ENCODE measurements around the gene GPX7.

Gene GPX7

DNA sequence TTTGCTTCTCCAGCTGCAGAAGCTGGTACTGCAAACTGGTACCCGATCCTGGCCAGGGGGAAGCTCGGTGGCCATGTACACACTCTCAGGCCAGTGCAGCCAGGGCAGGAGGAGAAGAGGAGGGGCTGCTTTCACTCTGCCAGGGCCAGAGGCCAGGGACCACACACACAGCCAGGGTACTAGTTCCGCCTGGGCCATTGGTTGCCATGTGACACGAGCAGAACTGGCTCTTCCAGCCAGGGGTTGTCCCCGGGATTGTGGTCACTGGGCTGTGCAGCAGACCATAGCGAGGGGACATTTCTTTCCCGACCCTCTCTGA lies 27.1 kb downstream of the GPX7 start:
- no peak for DNase-seq (ENCODE audit: low read depth in 2 of 2)

DNA sequence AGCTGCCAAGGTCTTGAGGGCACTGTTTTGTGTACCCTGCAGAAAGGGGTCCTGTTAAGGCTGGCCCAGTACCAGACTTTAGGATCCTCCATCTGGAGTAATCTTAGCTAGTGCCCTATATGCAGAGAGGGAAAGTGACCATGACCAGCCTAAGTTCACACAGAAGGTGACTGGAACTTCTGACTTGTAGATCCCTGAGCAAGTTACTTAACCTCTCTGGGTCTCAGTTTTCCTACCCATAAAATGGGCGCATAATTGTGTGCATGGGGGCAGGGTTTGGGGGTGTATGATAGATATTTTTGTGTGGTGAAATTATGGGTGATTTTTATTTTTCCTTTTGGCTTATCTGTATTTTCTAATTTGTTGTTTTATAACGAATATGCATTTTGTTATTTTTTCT lies 27.5 kb downstream of the GPX7 start:
- no peak for DNase-seq (ENCODE audit: low read depth in 2 of 2)

DNA sequence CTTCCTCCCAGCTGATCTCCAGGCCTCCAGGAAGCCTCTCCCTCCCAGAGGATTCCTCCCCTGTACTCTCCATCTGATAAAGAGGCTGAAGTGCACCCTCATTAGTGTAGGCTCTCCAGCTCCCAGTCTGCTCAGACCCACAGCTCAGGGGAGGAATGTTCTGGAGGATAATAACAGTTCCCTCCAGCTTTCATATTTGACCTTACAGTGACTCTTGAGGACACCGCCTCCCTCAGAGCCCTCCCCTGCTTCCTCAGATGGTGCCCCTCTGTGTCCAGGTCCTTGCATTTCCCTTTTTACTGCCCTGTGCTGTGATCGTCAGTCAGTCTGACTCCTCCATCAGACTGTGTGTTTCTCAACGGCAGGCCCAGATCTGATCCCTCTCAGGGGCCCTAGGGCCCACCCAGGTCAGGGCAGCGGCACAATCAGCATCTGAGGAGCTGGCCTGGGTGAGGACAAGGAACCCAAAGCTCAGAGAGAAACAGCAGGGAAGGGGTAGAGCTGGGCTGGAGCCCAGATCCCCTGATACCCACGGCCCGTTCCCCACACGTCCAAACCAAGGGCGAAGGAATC lies 29.7 kb downstream of the GPX7 start:
- DNase-seq (ENCODE audit: low read depth in 2 of 2): no peak

DNA sequence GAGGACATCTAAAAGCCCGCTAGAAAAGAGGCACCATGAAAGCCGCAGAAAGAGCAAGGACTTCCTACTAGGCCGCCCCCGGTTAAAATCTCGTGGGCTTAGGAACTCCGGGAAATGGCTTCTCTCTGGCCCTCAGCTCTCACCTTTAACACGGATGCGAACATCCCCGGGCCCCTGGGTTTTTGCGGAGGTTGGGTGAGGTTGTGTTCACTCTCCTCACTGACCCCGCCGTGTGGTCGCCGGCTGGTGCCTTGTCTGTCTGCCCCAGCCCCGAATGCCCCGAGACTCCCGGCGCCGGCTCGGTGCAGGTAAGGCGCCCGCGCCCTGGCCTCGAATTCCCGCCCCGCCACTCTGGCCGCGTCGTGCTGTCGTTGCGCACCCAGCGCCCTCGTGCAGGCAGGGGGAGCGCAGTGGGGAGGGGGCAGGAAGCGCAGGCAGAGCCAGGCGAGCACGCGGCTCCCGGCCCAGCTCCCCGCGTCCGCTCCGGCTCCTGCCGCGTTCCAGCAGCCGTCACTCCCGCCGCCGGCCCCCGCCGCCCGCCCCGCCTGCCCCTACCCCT lies 30.6 kb downstream of the GPX7 start, which contains the start of gene SHISAL2A:
SHISAL2A (plus strand) TSS at position 437 of the 559 bp plus-strand sequence. CDS start 326 bp downstream, outside the sequence.
- DNase-seq (ENCODE audit: low read depth in 2 of 2): peak in 1 of 2 donors; percentile 63

DNA sequence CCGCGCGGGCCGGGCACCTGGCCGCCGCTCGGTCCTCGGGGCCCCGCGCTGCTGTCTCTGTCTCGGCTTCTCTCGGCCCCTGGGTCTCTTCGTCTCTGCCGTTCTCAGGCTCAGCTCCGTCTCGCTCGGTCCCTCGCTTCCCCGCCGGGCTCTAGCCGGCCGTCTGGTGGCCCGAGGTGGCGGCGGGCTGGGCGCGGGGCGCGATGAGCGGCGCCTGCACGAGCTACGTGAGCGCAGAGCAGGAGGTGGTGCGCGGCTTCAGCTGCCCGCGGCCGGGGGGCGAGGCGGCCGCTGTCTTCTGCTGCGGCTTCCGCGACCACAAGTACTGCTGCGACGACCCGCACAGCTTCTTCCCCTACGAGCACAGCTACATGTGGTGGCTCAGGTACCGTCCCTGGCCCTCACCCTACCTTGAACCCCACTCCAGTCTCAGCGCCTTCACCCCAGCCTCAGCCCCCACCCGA lies 31.2 kb downstream of the GPX7 start:
- peak in 1 of 2 donors; percentile 30 for DNase-seq (ENCODE audit: low read depth in 2 of 2)

DNA sequence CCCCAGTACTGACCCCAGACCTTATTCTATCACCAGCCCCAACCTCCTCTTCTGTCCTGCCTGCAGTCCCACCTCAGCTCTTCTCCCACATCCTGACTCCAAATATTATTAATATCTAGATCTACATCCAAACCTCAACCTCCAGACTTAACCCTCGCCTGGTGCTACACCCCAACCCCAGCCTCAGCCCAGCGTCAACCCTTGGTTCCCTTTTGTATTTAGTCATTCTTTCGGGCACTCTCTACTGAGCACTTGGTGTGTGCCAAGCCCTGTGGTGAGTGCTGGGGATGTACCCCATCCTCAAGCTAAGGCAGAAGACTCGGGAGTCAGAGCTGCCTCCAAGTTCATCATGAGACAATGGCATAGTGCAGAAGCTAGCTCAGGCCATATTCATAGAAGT lies 31.9 kb downstream of the GPX7 start:
- DNase-seq (ENCODE audit: low read depth in 2 of 2): no peak

DNA sequence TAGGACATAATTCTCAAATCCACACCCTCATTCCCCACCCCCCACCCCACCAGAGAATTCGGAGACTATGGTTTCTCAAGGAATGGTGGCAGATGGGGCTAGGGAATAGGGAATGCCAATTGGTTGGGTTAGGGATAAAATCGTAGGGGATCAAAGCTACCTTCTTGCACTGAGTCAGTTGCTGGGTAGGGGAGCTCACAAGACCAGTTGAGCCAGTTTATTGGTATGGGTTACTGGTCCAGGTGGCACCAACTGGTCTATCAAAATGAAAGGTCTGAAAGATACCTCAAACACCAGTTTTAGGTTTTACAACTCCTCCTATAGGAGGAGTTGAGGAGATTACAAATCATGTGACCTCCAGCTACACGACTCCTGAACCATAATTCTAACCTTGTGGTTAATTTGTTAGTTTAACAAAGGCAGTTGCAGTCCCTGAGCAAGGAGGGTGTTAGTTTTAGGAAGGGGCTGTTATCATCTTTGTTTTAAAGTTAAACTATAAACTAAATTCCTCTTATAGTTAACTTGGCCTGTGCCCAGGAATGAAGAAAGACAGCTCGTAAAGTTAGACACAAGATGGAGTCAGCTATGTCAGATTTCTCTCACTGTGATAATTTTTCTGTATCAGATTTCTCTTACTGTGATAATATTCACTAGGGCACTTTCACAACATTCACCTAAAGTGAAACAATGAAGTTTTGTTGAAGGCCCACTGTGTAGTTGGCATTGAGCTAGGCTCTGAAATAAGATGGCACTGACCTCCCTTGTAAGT lies 33.3 kb downstream of the GPX7 start:
- DNase-seq (ENCODE audit: low read depth in 2 of 2): no peak

DNA sequence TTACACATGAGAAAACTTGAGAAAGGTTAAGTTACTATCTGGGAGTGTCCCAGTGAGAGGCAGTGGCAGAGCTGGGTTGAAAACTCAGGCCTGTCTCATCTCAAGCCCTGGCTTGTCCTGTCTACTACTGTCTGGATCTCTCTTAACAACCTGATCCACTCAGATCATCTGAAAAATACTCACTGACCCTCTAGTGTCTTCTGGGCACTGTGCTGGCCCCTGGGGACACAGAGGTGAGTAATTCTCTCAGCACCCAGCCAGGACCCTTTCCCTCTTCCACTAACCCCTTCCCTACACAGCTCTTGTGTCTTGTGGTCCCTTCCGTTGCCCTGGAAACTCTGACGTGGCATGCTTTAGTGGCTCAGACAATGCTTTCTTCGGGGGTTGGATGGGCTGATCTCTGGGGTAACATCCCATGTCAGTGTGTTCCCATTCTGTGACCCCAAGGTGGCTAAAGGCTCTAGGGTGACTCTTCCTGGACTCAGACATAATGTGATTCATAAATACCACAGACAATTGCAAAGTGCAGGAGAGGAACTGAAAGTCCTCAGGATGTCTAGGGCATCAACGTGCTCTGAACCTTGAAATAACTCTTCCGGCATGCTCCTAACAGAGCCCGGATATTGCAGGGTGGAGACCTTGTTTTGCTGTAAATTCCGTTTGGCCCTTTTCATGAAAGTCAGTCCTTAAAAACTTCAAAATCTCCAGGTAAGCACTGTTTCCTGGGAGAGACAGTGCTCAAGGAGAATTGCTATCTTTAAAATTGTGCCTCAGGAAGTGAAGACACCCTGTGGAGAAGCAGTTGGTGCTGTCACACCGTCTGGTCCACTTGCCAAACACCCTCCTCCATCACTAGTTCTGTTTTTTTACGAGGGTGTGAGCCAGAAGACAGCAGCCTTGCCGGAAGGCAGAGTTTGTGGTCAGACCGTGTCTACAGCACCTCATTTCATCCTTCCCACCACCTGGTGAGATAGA lies 34.8 kb downstream of the GPX7 start:
- peak; percentile 65 to 68 for DNase-seq (ENCODE audit: low read depth in 2 of 2)

DNA sequence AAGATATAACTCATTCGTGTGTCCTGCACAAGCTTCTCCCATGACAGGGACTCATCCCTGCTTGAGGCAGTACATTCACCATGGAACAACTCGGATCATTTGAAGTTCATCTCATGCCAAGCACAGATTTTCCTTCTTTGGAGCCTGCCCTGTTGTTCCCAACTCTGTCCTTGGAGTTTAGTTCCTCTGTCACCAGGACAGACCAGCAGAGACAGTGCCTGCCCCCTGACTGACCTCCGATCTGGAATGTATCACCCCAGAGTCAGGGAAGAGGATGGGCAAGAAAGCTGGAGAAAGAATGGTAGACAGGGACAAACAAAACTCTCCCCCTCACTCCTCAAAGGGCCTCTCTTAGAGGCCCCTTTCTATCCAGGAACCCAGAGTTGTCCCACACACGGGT lies 35.8 kb downstream of the GPX7 start:
- DNase-seq (ENCODE audit: low read depth in 2 of 2): no peak

DNA sequence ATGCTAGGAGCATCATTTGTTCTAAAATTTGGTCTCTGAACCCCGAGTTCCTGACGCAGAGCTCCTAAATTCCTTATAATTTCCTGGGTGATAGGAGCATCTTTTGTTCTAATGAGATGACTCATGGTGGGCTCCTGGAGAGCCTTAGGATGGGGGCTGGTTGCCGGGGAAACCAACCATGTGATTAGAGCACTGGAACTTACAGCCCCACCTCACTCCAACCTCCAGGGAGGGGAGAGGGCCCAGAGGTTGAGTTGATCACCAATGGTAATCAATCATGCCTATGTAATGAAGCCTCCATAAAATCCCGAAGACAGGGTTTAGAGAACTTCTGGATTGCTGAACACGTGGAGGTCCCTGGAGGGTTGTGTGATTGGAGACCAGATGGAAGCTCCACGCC lies 38.5 kb downstream of the GPX7 start:
- no peak for DNase-seq (ENCODE audit: low read depth in 2 of 2)

DNA sequence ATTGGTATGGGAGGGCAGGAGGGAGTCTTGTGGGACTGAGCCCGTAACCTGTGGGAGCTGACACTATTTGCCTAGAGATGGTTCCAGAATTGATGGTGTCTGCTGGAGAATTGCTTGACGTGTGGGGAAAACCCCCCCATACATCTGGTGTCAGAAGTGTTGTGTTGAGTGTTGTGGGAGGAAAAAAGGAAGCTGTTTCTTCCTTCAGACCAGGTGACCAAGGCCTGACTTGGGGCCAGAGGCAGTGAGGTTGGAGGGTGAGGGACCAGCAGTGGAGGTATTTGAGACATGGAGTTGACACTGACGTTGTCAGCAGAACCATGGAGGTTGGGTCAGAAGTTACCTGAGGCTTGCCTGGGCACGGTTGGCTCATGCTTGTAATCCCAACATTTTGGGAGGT lies 39.1 kb downstream of the GPX7 start:
- no peak for DNase-seq (ENCODE audit: low read depth in 2 of 2)

DNA sequence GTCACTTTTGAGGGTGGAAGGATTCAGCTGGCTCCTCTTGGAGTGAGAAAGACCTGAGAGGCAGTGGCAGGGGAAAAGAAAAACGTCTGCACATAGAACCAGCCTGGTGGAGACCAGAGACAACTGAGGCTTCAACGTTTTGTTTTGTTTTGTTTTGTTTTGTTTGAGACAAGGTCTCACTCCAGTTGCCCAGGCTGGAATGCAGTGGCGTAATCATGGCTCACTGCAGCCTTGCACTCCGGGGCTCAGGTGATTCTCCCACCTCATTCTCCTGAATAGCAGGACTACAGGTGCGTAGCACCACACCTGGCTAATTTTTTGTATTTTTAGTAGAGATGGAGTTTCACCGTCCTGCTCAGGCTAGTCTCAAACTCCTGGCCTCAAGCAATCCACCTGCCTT lies 43.1 kb downstream of the GPX7 start:
- no peak for DNase-seq (ENCODE audit: low read depth in 2 of 2)

DNA sequence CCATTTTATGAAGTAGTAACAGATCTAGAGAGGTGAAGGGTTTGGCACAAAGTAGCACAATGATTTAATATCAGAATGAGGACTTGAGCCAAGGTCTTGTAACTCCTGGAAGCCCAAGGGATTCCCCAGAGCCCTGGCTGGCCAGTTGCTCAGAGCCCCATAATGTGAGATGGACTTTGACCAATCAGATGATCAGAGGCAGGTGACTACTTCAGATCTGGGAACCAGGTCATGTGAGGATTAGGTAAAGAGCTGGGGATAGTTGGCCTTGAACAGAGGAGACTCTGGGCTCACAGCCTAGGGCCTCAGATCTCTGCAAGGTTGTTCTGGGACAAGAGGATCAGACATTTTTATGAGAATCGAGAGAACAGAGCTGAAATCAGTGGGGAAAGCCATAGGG lies 49.7 kb downstream of the GPX7 start:
- DNase-seq (ENCODE audit: low read depth in 2 of 2): no peak

DNA sequence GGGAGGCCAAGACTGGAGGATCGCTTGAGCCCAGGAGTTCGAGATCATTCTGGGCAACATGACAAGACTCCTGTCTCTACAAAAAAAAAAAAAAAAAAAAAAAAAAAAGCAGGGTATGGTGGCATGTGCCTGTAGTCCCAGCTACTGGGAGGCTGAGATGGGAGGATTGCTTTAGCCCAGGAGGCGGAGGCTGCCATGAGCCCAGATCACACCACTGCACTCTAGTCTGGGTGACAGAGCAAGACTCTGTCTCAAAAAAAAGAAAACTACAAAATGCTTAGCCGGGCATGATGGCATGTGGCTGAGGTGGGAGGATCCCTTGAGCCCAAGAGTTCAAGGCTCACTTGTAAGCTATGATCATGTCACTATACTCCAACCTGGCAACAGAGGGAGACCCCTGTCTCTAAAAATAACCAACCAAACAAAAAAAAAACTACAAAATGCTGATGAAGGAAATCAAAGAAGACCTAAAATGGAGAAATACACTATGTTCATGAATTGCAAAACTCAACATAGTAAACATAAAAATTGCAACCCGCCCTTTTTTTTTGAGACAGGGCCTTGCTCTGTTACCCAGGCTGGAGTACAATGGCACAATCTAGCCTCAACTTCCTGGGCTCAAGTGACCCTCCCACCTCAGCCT lies 51.2 kb downstream of the GPX7 start:
- no peak for DNase-seq (ENCODE audit: low read depth in 2 of 2)

DNA sequence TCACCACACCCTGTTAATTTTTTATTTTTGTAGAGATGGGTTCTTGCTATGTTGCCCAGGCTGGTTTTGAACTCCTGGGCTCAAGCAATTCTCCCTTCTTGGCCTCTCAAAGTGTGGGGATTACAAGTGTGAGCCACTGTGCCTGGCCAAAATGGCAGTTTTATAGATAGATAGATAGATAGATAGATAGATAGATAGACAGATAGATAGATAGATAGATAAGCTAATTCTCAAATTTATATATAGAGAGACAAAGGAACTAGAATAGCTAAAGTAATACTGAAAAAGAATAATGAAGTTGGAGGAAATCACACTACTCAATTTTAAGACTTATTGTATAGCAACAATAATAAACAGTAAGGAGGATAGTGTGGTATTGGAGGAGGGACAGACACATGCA lies 51.9 kb downstream of the GPX7 start:
- no peak for DNase-seq (ENCODE audit: low read depth in 2 of 2)

DNA sequence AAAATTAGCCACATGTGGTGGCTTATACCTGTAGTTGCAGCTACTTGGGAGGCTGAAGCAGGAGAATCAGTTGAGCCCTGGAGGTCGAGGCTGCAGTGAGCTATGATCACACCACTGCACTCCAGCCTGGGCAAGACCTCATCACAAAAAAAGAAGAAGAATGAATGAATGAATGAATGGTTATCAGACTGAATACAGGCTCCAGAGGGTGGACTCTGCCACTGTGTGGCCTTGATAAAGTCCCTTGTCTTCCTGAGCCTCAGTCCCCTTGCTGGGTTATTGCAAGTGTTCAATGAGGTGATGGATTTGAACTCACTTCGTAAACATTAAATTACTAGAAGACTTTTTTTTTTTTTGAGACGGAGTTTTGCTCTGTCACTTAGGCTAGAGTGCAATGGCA lies 55.5 kb downstream of the GPX7 start:
- no peak for DNase-seq (ENCODE audit: low read depth in 2 of 2)

All from stimulated activated CD8-positive, alpha-beta memory T cell treated with anti-CD3 and anti-CD28 coated beads, Interleukin-7, amount 100 ng/mL, for 4 hours (primary cell).